Astrocyte of the cerebellum (primary cell): ENCODE measurements around the gene LRRC32.
"Not testable (repeated sequence)": the region's sequence is repeated elsewhere in the genome, so short reads cannot be mapped to it uniquely, and the experiment has no call there.

Source experiments
- DNase-seq: peaks from one replicate; pipeline ENCODE4 v3.0.0-alpha.2; 2011; ENCODE audit warnings: low read depth
- H3K4me3 ChIP-seq: 2 replicates; pipeline ENCODE4 v1.5.1; 2011; ENCODE audit warnings: mild to moderate bottlenecking, low read depth, low read length, moderate library complexity
- CTCF ChIP-seq: IDR thresholded peaks from 2 replicates; pipeline ENCODE4 v1.5.1; 2012; ENCODE audit warnings: low read length, low read depth, moderate library complexity, mild to moderate bottlenecking; ENCODE audit errors: missing control alignments
- in situ Hi-C: cut with HindIII; loops from 2 replicates; pipeline ENCODE4 v1.10.0; 2017; ENCODE audit warnings: low sequenced_read_pairs

Gene LRRC32

GRCh38 chr11:76610371-76610770, 60.2 kb downstream of the LRRC32 start:
- no peak overlapping the region for H3K4me3 ChIP-seq
- no peak for TF ChIP-seq CTCF
- in situ Hi-C loops: no loop called here
- no peak for DNase-seq

- in situ Hi-C loops: no loop called here
- DNase-seq: peak; percentile 95
- TF ChIP-seq CTCF: no peak
- no peak overlapping the region for H3K4me3 ChIP-seq
Measured at GRCh38 chr11:76609736-76610370, 60.7 kb downstream of the LRRC32 start.

- DNase-seq, in situ Hi-C loops, H3K4me3 ChIP-seq: not testable (repeated sequence)
Measured at GRCh38 chr11:76608879-76609460, 61.6 kb downstream of the LRRC32 start.

GRCh38 chr11:76608228-76608627, 62.3 kb downstream of the LRRC32 start:
- in situ Hi-C loops, DNase-seq, H3K4me3 ChIP-seq: not testable (repeated sequence)
